MCF 10A (cell line): Measurements from ENCODE around the gene RHPN2. TPM values are rescaled to one million over a fixed set of nuclear protein-coding genes. Genes with fewer than 3 reads are reported as not detected.

ENCODE experiments used
- BruUV-seq: library from RNA; stranded (reverse); fragments of 400-500 nt; replicated peaks from 2 replicates; lab custom pipeline; 2021; lab: Mats Ljungman, UMichigan
- CTCF ChIA-PET: fragments of 300-600 bp; sonication (Branson Sonifier 250); formaldehyde crosslinking; extraction: SDS; loops from one replicate; lab custom pipeline; 2021; ENCODE audit warnings: antibody characterized with exemption, inconsistent platforms; lab: Yijun Ruan, JAX
- POLR2A ChIA-PET: fragments of 300-600, 350-650 bp; sonication (Branson Sonifier 250); formaldehyde crosslinking; extraction: SDS; loops from one replicate; lab custom pipeline; 2020; ENCODE audit warnings: antibody characterized with exemption, inconsistent platforms; lab: Yijun Ruan, JAX
- DNase-seq: peaks from one replicate; pipeline ENCODE4 v3.0.0-alpha.2; 2018; ENCODE audit not compliant: unreplicated experiment
- H3K27ac Mint-ChIP-seq: one replicate; pipeline ENCODE4 v1.8.0; 2022; ENCODE audit warnings: mild to moderate bottlenecking, low read depth, mixed read lengths; ENCODE audit not compliant: unreplicated experiment
- H3K27me3 Mint-ChIP-seq: one replicate; pipeline ENCODE4 v1.8.0; 2022; ENCODE audit warnings: mixed read lengths; ENCODE audit not compliant: insufficient read depth, unreplicated experiment
- H3K36me3 Mint-ChIP-seq: one replicate; pipeline ENCODE4 v1.8.0; 2022; ENCODE audit warnings: mild to moderate bottlenecking, moderate library complexity, mixed read lengths; ENCODE audit not compliant: insufficient read depth, unreplicated experiment
- H3K4me1 Mint-ChIP-seq: one replicate; pipeline ENCODE4 v1.8.0; 2022; ENCODE audit warnings: mixed read lengths; ENCODE audit not compliant: insufficient read depth, unreplicated experiment
- H3K4me3 Mint-ChIP-seq: one replicate; pipeline ENCODE4 v1.8.0; 2022; ENCODE audit warnings: mild to moderate bottlenecking, moderate library complexity, mixed read lengths; ENCODE audit not compliant: unreplicated experiment
- H3K9me3 Mint-ChIP-seq: one replicate; pipeline ENCODE4 v1.8.0; 2022; ENCODE audit warnings: mixed read lengths; ENCODE audit not compliant: unreplicated experiment
- CTCF ChIP-seq: fragments of 200-600 bp; IDR thresholded peaks from one replicate; pipeline ENCODE4 v1.8.0; 2022; ENCODE audit warnings: antibody characterized with exemption, mild to moderate bottlenecking; ENCODE audit not compliant: unreplicated experiment
- intact Hi-C: fragments of 100-400 bp; cut with micrococcal nuclease; formaldehyde crosslinking; loops from 2 replicates; pipeline ENCODE4 v1.14.1; 2022
- total RNA-seq: library from RNA; stranded (reverse); gene quantifications from 2 replicates; pipeline ENCODE4 v1.2.3, GENCODE V29; 2022

The RHPN2 gene
- total RNA-seq, 1 experiment from 2014 or later = 5.5 TPM

- BruUV-seq = no TSS peak
- no peaks in the 10 kb centered on the region for H3K4me1 Mint-ChIP-seq
- DNase-seq = no peak
- intact Hi-C loops = no loop called here
- no peaks in the 10 kb centered on the region for H3K27me3 Mint-ChIP-seq
- CTCF ChIA-PET = interaction anchor here (0.7 to 2.9 kb wide), 3 partner anchors 8 to 114 kb away, joined by 3 to 10 read pairs (median 8); no protein-coding TSS in a partner anchor
- POLR2A ChIA-PET = no interaction called here
- TF ChIP-seq CTCF = no peak
- no peaks in the 10 kb centered on the region for H3K9me3 Mint-ChIP-seq
- H3K4me3 Mint-ChIP-seq = no peak overlapping the region
- peaks cover 77% of the 10 kb centered on the region for H3K36me3 Mint-ChIP-seq
- no peak overlapping the region for H3K27ac Mint-ChIP-seq
Observed at GRCh38 chr19:33110137-33110910, 45.6 kb upstream of the RHPN2 start.

GRCh38 chr19:33108161-33108560, 43.5 kb upstream of the RHPN2 start:
- H3K4me3 Mint-ChIP-seq = no peak overlapping the region
- intact Hi-C loops = no loop called here
- no peaks in the 10 kb centered on the region for H3K4me1 Mint-ChIP-seq
- ChIA-PET POLR2A (no interaction called here), CTCF (interaction anchor here (0.6 to 2.9 kb wide), 5 partner anchors 9 to 135 kb away, joined by 3 to 8 read pairs (median 4); no protein-coding TSS in a partner anchor)
- BruUV-seq = no TSS peak
- no peak overlapping the region for H3K27ac Mint-ChIP-seq
- H3K9me3 Mint-ChIP-seq = no peaks in the 10 kb centered on the region
- no peaks in the 10 kb centered on the region for H3K27me3 Mint-ChIP-seq
- DNase-seq = no peak
- H3K36me3 Mint-ChIP-seq = peaks cover 80% of the 10 kb centered on the region
- TF ChIP-seq CTCF = no peak

GRCh38 chr19:33102893-33103292, 38.2 kb upstream of the RHPN2 start:
- POLR2A ChIA-PET = no interaction called here

More at GRCh38 chr19:33102893-33103292, 38.2 kb upstream of the RHPN2 start:
- no peak overlapping the region for H3K27ac Mint-ChIP-seq
- no peak for DNase-seq
- H3K36me3 Mint-ChIP-seq = peaks cover 89% of the 10 kb centered on the region
- BruUV-seq = no TSS peak
- peaks cover 4% of the 10 kb centered on the region for H3K4me1 Mint-ChIP-seq
- H3K4me3 Mint-ChIP-seq = no peak overlapping the region
- CTCF ChIA-PET = interaction anchor here (0.5 to 1.9 kb wide), 4 partner anchors 15 to 42 kb away, joined by 4 to 5 read pairs (median 4); no protein-coding TSS in a partner anchor
- intact Hi-C loops = no loop called here
- H3K27me3 Mint-ChIP-seq = no peaks in the 10 kb centered on the region
- no peaks in the 10 kb centered on the region for H3K9me3 Mint-ChIP-seq
- no peak for TF ChIP-seq CTCF
